ENCODE data around the gene ATP9A.

GRCh38 chr20:51547951-51548350 is 220.2 kb downstream of the ATP9A start:
- TF ChIP-seq POLR2A (IDR thresholded peaks at IDR 0.05; ENCODE audit: low read depth, low read length) (no peak), POLR2AphosphoS5 (IDR thresholded peaks at IDR 0.05; ENCODE audit: low read depth, low read length) (no peak), TAF1 (IDR thresholded peaks at IDR 0.05; ENCODE audit: low read depth, low read length) (no peak)
